CD4-positive, alpha-beta T cell treated with Interleukin-2 at 100 ng/mL for 4 hours (primary cell): Measurements from ENCODE around the gene OPRM1.

ENCODE experiments used
- DNase-seq: peaks from one replicate; pipeline ENCODE4 v3.0.0-alpha.2; 2020; ENCODE audit warnings: low spot score

The OPRM1 gene

GRCh38 chr6:154209555-154209954 is 170.5 kb downstream of the OPRM1 start:
- DNase-seq, result no peak

GRCh38 chr6:154210678-154211077 is 171.6 kb downstream of the OPRM1 start:
- DNase-seq, result no peak

- DNase-seq, result no peak
Measured at GRCh38 chr6:154213782-154214181, 174.7 kb downstream of the OPRM1 start.

GRCh38 chr6:154218301-154218700 is 179.3 kb downstream of the OPRM1 start:
- no peak for DNase-seq

DNA sequence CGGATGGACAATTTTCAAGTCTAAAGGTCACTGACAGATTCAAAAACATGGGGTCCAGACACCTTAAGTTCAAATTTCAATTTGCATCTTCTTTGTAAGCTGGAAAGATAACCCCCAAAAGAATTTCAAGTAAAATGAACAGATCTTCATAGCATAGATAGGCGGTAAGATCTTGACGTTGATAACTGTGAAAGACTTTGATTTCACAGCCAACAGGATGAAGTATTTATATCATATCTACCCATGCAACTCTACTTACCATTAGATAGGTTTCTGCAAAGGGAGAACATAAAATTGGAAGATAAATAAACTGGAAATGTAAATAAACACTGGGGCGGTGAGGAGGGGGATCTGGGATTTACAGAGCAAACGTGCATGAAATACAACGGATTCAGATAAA is 179.7 kb downstream of the OPRM1 start:
- DNase-seq, result no peak

- DNase-seq, result no peak
Measured at GRCh38 chr6:154219250-154219649, 180.2 kb downstream of the OPRM1 start.

DNA sequence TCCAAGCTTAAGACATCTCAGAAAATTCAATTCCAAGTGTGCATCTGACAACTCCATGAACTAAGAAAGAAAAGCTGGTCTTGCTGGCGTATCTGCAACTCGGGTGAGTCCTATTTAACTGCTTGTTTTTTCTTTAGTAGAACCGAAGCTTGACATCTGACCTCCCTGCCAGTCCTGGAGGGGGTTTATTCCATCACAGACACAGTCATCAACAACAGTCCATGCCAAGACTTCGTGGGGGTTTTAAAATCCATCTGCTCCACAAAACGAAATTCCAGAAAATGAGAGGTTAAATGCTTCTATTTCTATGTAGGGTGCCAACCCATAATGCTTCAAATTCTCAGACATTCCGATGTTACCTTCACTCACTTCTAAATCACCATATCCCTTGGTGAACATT is 183.7 kb downstream of the OPRM1 start:
- no peak for DNase-seq

DNA sequence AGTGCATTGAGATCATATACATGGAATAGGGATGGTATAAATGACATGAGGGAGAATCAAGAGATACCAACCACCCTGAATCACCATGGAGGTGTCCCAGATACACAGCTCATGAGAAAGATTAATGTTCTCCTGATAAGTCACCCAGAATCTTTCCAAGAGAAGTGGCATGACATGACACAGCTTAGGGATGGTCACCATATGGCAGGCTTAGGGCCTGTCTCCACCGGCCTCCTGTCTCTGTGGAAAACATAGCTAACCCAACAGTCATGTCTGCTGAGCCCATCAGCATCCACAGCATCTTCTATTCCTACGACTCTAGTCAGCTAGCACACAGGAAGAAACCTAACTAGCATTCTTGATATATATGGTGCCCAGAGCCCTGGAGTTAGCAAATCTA is 184.3 kb downstream of the OPRM1 start:
- DNase-seq, result no peak

DNA sequence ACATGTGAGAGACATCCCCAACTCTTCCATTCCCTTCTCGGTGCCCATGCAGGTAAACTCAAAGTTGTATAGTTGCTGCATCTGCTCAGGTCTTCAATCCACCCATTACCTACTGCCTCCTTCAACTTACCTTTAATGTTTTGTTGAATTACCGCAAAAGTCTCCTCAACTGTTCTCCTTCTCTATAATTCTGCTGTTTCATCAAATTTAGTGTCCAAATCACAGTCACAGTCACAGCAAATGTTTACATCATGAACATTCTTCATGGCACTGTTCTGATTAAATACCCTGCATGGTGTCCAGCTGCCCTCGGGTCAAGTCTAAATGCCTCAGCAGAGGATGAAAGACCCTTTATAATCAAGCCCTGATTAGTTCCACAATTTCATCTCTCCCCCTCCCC is 187.4 kb downstream of the OPRM1 start:
- no peak for DNase-seq

DNA sequence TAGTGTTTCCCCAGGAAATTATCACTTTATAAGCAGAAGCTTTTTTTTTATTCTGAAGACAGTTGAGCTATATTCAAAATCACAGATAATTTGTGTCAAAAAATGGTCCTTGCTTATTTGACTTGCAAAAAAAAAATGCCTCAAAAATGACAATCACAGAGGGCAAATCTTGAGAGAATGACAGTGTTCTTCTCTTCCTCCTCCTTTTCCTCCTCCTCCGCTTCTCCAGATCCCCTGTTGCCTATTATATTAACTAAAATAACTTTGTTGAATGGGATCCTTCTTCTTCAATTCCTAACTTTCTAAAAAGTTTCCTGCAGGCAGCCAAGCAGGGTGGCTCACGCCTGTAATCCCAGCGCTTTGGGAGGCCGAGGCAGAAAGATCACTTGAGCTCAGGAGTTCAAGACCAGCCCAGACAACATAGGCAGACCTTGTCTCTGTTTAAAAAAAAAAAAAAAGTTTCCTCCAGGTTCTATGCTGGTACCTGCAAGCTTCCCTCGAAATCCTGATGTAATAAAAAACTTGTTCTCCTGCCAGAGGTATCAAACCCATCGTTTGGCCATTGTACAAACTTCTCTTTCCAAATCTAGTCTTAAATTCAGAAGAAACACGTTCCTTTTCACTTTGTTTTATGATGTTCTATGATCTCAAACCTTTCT is 189.0 kb downstream of the OPRM1 start:
- DNase-seq, result no peak

DNA sequence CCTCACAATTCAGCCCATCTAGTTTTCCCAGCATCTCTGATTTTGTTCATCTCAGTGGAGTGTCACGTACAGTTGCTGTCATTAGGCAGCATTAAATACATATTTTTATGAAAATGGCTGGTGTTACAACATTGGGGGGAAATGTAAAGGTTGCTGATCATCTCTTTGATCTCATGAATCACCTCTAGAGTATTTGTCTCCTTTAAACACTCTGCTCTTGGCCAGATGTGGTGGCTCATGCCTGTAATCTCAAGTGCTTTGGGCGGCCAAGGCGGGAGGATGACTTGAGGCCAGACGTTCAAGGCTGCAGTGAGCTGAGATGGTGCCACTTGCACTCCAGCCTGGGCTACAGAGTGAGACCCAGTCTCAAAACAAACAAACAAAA is 189.5 kb downstream of the OPRM1 start:
- DNase-seq, result no peak

DNA sequence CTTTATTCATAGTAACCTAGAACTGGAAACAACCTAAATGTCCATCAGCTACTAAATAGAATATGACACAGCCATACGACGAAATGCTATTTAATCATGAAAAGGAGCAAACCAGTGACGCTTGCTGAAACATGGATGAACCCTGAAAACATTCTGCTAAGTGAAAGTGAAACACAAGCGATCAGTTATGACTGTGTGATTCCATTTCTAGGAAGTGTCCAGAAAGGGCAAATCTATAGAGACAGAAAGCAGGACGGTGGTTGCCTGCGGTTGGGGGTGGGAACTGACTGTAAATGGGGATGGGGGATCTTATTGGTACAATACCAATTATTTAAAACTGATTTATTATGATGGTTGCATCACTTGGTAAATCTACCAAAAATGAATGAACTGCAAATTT is 190.7 kb downstream of the OPRM1 start:
- peak; percentile 73 for DNase-seq

DNA sequence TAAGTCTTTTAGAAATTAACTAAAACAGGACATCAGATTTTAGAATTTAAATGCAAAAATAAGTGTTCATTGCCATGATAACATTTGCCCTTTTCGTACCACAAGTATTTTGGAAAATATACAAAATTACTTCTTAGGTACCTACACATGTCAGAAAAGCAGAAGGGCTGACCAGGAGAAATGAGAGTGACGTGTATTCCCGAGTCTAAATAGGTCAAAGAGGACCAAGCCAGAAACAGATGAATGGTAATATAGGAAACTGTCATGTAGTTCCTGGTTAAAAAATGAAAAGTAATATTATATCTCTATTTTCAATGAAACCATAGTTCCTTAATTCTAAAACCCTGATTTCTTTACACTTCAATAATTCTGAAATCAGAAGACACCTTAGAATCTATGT is 191.4 kb downstream of the OPRM1 start:
- DNase-seq, result no peak

GRCh38 chr6:154230910-154231595 is 192.0 kb downstream of the OPRM1 start:
- DNase-seq, result no peak

DNA sequence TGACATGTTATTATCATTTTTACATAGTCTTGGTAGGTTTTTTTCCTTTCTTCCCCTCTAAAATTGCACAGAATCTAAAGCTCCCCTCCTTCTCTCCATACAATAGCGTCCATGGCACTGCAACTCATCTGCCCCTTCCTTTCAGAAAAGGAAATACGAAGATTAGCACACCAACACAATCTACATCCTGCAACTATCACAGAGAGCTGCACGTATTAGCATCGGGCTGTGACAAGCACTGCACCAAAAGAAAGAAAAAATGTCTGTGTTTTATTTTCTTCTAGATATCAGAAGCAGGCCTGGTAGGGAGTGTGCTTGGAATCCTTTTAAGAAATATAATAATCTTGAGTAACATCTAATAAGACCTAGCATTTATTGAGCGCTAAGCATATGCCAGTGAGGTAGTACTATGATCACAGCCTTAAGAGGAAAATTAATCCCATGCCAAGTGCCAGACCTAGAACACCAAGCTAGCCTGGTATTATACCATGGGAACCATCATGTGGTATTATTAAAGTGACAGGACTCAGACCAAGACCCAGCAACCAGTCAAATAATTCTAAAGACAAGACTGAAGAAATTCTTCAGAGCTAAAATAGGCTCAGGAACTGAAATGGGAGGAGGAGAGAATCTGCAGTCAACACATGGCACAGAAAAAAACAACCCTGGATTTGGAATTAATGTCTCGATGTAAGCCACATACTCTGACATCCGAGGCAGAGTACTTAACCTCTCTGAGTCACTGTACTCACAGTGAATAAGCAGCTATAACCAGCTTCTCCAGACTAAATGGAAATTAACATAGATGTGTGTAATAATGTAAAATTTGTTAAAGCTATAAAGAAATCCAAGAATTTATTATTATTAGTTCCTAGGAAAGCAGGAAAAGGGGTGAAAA is 193.2 kb downstream of the OPRM1 start:
- DNase-seq, result peak; percentile 40

DNA sequence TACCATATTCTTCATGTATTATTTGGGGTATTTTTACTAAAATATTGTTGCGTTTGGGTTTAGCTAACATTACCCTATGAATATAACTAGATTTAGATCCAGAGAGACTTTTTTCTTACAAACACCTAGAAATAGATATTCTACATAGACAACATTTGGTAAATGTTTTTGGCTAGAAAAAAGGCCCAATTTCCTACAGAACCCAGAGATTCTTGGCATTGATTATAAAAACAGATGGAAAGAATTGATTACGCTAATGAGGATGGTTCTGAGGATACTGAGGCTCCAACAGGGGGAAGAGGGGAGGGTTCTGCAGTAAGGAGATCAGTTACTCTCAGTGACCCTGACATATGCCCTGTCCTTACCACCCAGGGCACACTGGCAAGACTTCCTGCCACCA is 194.3 kb downstream of the OPRM1 start:
- DNase-seq, result no peak

- DNase-seq, result no peak
Measured at GRCh38 chr6:154234019-154234772, 195.2 kb downstream of the OPRM1 start.

DNA sequence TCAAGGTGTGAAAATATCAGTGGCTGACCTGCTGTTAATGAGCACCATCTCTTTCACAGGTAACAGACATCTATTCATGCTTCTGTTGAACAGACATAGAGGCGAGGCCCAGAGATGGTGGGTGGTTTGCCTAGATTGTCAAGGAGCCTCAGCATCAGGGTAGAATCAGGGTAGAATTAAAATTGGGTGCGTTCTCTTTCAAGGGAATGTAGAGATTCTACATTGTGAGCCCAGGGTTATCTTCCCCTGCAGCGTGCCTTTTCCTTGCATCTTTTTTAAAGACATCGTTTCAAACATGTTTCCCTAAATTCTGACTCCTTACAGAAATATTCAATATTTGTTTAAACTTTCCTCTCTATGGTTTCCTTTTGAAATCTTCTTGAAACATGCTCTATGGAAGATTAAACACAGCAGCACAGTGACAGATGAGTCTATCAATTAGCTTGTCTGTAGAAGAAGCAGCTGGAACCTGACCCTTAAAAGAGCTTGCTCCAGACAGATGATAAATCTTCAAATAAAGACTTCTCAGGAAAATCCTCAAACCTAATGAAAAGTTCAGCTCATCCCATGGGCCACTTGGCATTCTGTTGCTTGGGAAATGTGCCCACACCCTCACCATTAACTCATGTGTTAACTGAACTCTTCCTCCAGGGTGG is 197.7 kb downstream of the OPRM1 start:
- DNase-seq, result no peak

GRCh38 chr6:154238831-154239230 is 199.8 kb downstream of the OPRM1 start:
- DNase-seq, result no peak

DNA sequence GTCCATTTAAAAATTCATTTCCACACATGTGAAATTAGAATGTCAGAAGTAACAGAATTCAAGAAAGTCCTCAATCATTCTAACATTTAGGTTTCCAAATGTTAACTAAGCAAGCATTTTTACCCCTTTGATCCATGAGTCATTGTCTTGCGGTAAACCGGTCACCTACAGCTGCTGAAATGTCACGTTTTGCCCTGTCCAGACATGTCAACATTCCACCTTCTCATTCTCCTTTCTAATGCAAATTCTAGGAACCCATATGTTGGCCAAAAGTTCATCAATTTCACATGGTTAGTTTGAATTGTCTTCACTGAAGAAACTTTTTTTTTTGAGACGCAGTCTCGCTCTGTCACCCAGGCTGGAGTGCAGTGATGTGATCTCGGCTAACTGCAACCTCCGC is 200.4 kb downstream of the OPRM1 start:
- DNase-seq, result peak; percentile 66

DNA sequence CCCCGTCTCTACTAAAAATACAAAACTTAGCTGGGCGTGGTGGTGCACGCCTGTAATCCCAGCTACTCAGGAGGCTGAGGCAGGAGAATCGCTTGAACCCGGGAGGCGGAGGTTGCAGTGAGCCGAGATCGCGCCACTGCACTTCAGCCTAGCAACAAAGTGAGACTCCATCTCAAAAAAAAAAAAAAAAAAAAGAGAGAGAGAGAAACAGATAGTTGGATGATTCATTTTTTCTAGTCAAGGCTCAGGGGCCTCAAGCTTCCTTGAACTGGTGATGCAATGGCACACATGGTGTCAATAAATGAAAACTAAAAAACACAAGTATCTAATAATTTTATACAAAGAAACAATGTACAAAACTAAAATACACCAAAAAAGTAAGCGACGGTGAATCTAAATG is 202.0 kb downstream of the OPRM1 start:
- peak; percentile 67 for DNase-seq

DNA sequence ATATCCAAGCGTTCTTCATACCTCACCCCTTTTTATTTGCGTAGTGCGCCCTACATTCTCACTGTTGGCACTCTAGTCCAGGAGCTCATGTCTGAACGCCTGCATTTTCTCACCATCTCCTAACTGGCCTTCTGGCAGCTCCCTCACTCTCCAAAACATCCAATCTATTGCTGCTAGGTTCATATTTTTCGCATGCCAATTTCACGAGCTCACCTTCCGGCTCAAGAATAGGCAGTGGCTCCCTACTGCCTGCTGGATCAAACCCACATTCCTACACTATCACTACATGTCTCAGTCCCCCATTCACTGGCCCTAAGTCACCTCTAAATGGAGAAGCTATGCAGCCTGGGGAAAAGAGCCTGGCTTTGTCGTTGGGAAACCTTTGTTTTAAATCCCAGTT is 202.5 kb downstream of the OPRM1 start:
- no peak for DNase-seq
